GM23248 (cell line): ENCODE results near the gene CDC34.

Source experiments
- EZH2 ChIP-seq: fragments of 200-600 bp; sonication (generic); IDR thresholded peaks from 2 replicates; pipeline ENCODE4 v1.6.1; 2018; ENCODE audit warnings: antibody characterized with exemption, mild to moderate bottlenecking; ENCODE audit not compliant: insufficient read depth, poor library complexity, severe bottlenecking
- EZH2phosphoT487 ChIP-seq: fragments of 200-600 bp; sonication (generic); IDR thresholded peaks from 2 replicates; pipeline ENCODE4 v1.6.1; 2018; ENCODE audit warnings: antibody characterized with exemption, moderate library complexity, mild to moderate bottlenecking, low read depth; ENCODE audit not compliant: insufficient read depth

GRCh38 chr19:583968-584239 is 52.3 kb downstream of the CDC34 start:
- TF ChIP-seq EZH2 (no peak), EZH2phosphoT487 (no peak)
